ENCODE data around the gene APBA2.

DNA sequence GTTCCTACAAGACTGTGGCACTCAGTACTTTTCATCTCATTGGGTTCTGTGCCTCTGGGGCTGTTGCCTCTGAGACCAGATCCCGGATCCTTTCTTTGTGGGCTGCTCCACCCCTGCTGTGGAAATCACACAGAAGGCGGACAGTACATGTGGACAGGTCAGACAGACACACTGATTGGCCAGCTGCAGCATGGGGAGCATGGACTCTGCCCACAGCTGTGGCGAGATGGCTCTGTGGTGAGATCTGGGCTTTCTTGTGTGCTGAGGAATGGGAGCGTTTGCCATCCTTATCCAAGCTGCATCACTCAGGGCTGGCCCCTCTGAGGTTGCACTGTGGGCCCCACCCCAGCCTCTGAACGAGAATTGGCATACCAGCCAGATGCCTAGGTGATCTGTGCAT is 147.0 kb downstream of the APBA2 start:
- TF ChIP-seq EP300 (IDR thresholded peaks at IDR 0.05) (no peak), CTCF (IDR thresholded peaks at IDR 0.05) (no peak), POLR2A (IDR thresholded peaks at IDR 0.05; ENCODE audit: low read depth) (no peak)
